ENCODE data around the gene CCDC93. TPM values are rescaled to one million over a fixed set of nuclear protein-coding genes. Genes with fewer than 3 reads are reported as not detected.

CCDC93 gene
- total RNA-seq, 2 experiments from 2014 or later: 22.9 to 25.5 TPM

DNA sequence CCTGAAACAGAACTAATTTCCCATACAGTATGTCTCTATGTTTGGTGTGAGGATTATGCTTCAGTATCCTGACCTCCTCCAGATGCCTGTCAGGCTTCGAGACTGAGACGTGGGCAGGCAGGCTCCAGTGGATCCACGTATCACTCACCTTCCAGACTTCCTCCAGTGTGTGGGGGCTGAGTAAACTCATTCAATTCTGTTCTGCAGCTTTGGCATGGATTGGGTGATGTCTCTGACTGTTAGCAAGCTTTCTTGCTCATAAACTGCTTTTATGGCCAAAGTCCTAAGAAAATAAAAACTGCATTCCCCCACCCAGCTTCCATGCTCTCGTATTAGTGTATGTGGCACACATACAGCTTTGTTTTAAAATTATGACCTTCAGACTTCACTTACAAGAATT, 53.6 kb downstream of the CCDC93 start:
- Mint-ChIP-seq H3K27me3 (no peaks in the 10 kb centered on the region), H3K4me3 (no peak overlapping the region), H3K4me1 (peaks cover 3% of the 10 kb centered on the region), H3K9me3 (no peaks in the 10 kb centered on the region), H3K36me3 (peaks cover 21% of the 10 kb centered on the region), H3K27ac (no peak overlapping the region)
- DNase-seq: no peak

DNA sequence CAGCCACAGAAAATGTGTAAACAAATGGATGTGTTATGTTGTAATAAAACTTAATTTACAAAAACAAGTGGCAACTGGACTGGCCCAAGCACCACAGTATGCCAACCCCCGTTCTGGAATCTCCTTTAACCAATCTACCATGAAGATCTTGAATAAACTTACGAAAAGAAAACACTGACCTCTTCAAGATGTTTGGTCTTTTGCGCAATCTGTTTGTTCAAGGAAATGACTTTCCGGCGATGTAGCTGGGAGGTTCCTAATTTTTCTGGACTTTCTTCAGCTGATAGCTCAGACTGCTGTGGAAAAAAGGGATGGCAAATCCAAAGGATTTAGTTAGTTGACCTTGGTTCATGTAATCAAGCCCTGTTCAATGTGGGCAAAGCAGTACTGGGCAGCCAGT, 55.7 kb downstream of the CCDC93 start:
- Mint-ChIP-seq H3K36me3 (peaks cover 28% of the 10 kb centered on the region), H3K9me3 (no peaks in the 10 kb centered on the region), H3K27me3 (no peaks in the 10 kb centered on the region), H3K4me1 (peaks cover 3% of the 10 kb centered on the region), H3K27ac (no peak overlapping the region), H3K4me3 (no peak overlapping the region)
- DNase-seq: no peak

DNA sequence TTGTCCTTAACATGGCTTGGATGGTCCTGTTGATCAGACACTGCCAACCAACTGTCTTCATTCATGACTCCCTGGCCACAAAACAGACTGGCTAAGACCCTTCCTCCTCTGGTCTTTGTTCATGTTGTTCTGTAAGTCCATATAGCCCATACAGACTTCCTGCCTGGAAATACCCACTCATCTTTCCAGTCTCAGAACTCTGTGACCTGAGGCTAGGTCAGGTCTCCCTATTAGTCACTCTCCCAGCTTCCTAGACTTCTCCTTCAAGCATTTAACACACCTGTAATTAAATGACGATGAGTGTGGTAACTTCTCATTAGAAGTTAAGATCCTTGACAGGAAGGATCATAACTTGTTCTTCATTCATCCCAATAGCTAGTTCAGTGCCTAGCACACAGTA, 56.3 kb downstream of the CCDC93 start:
- H3K27me3 Mint-ChIP-seq: no peaks in the 10 kb centered on the region
- H3K36me3 Mint-ChIP-seq: peaks cover 28% of the 10 kb centered on the region
- DNase-seq: no peak
- no peak overlapping the region for H3K4me3 Mint-ChIP-seq
- H3K9me3 Mint-ChIP-seq: no peaks in the 10 kb centered on the region
- peaks cover 3% of the 10 kb centered on the region for H3K4me1 Mint-ChIP-seq
- H3K27ac Mint-ChIP-seq: no peak overlapping the region

DNA sequence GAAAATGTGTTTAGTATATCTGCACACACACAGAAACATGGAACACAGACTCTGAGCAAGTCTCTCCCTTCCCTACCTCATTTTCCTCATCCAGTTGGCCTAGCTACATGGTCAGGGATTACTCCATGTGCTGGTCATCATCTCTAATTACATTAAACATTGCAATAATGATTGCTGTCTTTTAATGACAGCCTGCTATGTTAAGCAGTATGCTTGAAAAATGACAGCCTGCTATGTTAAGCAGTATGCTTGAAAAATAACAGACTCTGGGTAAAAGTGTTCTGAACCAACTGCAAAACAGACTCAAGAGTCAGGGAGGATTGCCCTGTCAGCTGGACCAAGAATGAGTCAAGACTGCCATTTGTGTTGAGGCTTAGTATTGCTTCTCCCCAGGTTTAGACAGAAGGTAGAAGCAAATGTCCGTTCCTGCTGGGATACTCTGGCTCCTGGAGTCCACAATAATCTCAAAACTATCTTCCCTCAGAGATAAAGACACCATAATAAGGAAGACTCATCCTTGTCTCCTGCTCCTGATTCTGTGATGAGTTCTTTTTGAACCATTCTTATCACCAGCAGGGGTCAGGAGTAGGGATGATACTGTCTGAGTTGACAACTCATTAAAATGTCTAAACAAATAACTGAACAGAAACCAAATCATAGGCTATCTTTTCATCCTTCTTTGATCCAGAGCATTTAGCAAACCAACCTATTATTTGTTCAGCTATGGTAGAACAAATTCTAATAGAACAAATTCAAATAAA, 57.7 kb downstream of the CCDC93 start:
- Mint-ChIP-seq H3K9me3 (no peaks in the 10 kb centered on the region), H3K4me1 (peaks cover 3% of the 10 kb centered on the region), H3K27ac (no peak overlapping the region), H3K36me3 (peaks cover 30% of the 10 kb centered on the region), H3K27me3 (no peaks in the 10 kb centered on the region), H3K4me3 (no peak overlapping the region)
- no peak for DNase-seq

DNA sequence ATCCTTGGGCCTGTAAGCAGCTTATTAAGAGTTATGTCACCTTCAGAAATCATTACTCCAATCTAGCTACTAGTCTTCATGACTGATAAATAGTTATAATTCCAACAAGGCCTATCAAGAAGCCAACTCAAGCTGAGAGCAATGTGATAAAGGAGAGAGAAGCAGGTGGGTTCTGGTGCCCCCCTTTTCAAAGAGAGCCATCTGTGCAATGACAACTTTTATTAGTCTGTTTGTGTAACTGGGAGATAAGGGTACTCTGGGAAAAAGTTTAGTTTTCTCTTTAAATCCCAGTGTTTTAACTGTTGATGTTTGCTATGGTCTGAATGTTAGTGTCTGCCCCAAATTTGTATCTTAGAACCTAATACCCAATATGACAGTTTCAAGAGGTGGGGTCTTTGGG, 60.6 kb downstream of the CCDC93 start:
- peaks cover 30% of the 10 kb centered on the region for H3K36me3 Mint-ChIP-seq

DNA sequence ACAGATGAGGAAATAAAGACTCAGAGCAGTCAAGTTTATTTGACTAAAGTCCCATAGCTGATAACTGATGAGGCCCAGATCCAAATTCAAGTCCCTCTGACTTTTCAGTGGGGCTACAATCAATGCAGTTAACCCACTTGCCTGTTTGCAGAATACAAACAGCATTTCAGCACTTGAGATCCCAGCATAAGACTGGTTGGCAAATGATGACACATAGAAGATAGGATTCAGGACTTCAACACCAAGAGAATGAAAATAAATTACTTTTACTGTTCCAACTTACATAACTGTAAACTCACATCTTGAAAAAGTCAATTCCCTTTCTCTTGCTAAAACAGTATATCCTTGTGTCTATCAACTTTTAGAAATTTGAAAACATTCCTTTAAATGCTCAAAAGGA, 61.2 kb downstream of the CCDC93 start:
- no peak overlapping the region for H3K4me3 Mint-ChIP-seq
- no peaks in the 10 kb centered on the region for H3K27me3 Mint-ChIP-seq
- peaks cover 3% of the 10 kb centered on the region for H3K4me1 Mint-ChIP-seq
- H3K36me3 Mint-ChIP-seq: peaks cover 30% of the 10 kb centered on the region
- H3K9me3 Mint-ChIP-seq: no peaks in the 10 kb centered on the region
- no peak overlapping the region for H3K27ac Mint-ChIP-seq
- DNase-seq: no peak

More for the DNA sequence above, 60.6 kb downstream of the CCDC93 start:
- no peak overlapping the region for H3K27ac Mint-ChIP-seq
- no peak overlapping the region for H3K4me3 Mint-ChIP-seq
- DNase-seq: no peak
- H3K27me3 Mint-ChIP-seq: no peaks in the 10 kb centered on the region
- H3K4me1 Mint-ChIP-seq: peaks cover 3% of the 10 kb centered on the region
- H3K9me3 Mint-ChIP-seq: no peaks in the 10 kb centered on the region

DNA sequence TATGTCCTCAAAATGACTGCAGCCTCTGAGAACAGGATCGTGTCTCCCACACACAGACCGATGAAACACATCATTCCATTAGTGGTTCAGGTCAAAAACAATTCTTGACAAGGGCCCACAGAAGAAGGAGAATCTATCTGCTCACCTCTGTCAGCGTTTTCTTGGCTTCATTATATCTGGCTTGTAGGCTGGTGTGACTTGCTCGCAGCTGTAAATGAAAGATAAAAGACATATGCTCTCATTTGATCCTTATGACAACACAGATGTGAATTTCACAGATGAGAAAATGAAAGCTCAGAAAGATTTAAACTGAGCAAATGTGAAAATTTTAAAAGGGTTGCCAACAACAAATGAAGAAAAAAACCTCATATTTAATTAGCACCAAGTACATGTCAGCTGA, 61.6 kb downstream of the CCDC93 start:
- H3K4me3 Mint-ChIP-seq: no peak overlapping the region
- no peak for DNase-seq
- no peaks in the 10 kb centered on the region for H3K9me3 Mint-ChIP-seq
- H3K27me3 Mint-ChIP-seq: no peaks in the 10 kb centered on the region
- peaks cover 25% of the 10 kb centered on the region for H3K36me3 Mint-ChIP-seq
- peaks cover 2% of the 10 kb centered on the region for H3K4me1 Mint-ChIP-seq
- H3K27ac Mint-ChIP-seq: no peak overlapping the region

DNA sequence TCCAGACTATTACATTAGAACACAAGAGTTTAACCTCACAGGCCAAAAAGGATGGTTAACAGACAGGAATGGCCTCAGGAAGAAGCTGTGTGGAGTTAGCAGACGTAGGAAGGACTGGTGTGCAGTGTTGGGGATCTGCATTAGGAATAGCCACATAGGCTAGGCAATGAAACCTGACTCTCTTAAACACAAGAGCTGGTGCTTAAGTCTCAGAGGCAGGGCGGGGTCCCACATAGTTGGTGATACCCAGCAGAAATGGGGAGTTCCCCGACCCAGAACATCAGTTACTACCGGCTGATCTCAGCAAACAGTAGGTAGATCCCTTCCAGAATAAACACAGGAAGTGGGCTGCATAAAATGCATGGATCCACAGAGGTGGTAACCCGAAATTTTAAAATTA, 64.1 kb downstream of the CCDC93 start:
- H3K36me3 Mint-ChIP-seq: peaks cover 25% of the 10 kb centered on the region
- H3K4me3 Mint-ChIP-seq: no peak overlapping the region
- H3K4me1 Mint-ChIP-seq: no peaks in the 10 kb centered on the region
- DNase-seq: no peak
- no peaks in the 10 kb centered on the region for H3K9me3 Mint-ChIP-seq
- H3K27ac Mint-ChIP-seq: no peak overlapping the region
- H3K27me3 Mint-ChIP-seq: no peaks in the 10 kb centered on the region

DNA sequence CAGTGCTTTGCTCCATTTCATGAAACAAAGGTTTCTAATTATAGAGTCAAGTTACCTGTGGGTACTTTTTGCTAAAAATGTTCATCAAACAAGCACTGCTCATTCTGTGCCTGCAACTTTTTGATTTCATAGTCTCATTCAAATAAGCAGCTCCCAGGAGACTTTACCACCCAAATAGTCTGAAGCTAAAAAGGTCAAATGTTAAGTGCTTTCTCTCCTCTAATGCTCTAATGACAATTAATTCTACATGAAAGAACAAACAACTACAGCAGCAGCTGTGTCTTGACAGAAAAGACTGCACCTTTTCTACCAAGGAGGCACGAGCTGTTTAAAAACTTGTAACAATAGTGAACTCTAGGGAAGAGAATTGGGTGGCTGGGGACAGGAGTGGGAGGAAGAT, 65.3 kb downstream of the CCDC93 start:
- H3K9me3 Mint-ChIP-seq: no peaks in the 10 kb centered on the region
- no peaks in the 10 kb centered on the region for H3K27me3 Mint-ChIP-seq
- no peak overlapping the region for H3K27ac Mint-ChIP-seq
- no peak overlapping the region for H3K4me3 Mint-ChIP-seq
- no peaks in the 10 kb centered on the region for H3K4me1 Mint-ChIP-seq
- no peak for DNase-seq
- peaks cover 26% of the 10 kb centered on the region for H3K36me3 Mint-ChIP-seq

DNA sequence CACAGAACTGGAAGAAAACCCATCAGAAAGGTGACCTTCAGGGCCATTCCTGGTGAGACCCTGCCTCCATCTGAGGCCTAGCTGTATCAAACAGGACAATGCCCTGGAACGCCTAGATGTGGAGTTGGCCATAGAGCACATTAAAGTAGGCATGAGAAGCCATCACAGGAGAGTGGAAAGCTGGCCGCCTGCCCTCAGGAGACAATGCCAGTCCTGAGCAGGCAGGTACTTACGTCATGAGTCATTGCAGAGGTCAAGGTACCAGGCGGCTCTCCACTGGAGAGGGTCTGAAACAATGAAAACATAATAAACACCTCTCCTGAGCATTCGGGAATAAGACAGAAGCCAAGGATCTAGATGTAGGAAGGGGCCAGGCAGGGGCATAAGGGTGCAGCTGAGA, 68.6 kb downstream of the CCDC93 start:
- Mint-ChIP-seq H3K9me3 (no peaks in the 10 kb centered on the region), H3K4me1 (no peaks in the 10 kb centered on the region), H3K36me3 (peaks cover 33% of the 10 kb centered on the region), H3K27me3 (no peaks in the 10 kb centered on the region), H3K4me3 (no peak overlapping the region), H3K27ac (no peak overlapping the region)
- no peak for DNase-seq

DNA sequence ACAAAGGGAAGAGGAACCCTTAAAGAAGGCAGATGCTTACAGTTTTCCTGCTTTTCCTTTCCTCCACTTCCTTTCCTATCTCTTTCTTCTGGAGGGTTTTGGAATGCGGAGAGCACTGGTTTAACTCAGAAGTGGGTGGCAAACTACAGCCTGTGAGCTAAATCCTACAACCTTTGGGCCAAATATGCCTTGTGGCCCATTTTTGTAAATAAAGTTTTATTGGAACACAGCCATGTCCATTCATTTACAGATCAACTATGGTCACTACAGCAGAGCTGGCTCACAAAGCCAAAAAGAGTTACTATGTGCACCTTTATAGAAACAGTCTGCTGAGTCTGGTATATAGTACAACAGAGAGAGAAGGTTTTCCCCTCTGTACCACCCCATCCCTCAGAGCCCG, 69.1 kb downstream of the CCDC93 start:
- Mint-ChIP-seq H3K4me3 (no peak overlapping the region), H3K27me3 (no peaks in the 10 kb centered on the region), H3K4me1 (no peaks in the 10 kb centered on the region), H3K36me3 (peaks cover 37% of the 10 kb centered on the region), H3K27ac (no peak overlapping the region), H3K9me3 (no peaks in the 10 kb centered on the region)
- DNase-seq: no peak

DNA sequence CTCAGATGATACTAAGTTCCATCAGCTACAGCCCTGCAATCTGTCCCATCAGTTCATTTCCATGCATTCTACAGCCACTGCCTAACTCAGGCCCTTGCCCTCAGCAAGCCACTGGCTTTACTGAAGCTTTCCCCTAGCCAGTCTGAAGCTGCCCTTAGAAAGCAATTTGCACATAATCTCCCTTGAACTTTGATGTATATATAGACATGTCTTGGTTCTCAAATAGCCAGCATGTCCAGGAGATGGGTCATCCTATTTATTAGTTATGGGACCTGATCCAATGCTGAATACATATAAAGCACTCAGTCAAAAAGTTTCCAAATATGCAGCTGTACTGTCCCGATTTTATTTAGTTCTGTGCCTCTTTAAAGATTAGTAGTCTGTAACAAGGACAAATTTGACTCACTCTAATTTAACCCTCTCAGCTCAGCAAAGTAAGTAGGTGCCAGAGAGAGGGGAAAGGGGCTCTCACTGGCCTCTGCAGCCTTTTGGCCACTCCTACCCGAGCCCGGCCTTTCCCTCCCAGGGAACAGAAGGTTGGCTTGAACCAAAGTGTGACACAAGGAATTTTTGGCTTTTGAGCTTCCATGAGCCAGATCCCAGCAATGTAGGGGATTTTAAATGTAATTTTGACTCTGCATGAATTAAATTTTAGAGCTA, 70.7 kb downstream of the CCDC93 start:
- Mint-ChIP-seq H3K4me1 (no peaks in the 10 kb centered on the region), H3K9me3 (no peaks in the 10 kb centered on the region), H3K27me3 (no peaks in the 10 kb centered on the region), H3K27ac (no peak overlapping the region), H3K36me3 (peaks cover 42% of the 10 kb centered on the region), H3K4me3 (no peak overlapping the region)
- no peak for DNase-seq

DNA sequence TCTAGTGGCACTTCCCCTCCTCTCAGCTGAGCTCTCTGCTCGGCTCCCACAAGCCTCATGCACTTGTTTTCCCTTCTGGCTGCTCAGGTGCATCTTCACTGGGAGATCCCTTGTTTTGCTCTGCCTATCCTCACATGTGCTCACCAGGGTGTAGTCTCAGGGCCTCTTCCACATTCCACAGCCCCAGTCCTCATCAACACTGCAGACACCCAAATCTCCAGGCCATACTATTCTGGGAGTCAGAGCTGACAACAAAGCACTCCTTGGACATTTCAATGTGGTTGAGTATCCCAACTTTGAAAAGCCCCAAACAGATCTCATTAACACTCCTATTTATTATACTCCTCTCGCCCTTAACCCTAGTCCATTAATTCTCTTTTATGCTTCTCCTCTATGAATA, 71.3 kb downstream of the CCDC93 start:
- H3K4me3 Mint-ChIP-seq: no peak overlapping the region
- no peak overlapping the region for H3K27ac Mint-ChIP-seq
- H3K4me1 Mint-ChIP-seq: no peaks in the 10 kb centered on the region
- no peaks in the 10 kb centered on the region for H3K9me3 Mint-ChIP-seq
- no peak for DNase-seq
- peaks cover 38% of the 10 kb centered on the region for H3K36me3 Mint-ChIP-seq
- no peaks in the 10 kb centered on the region for H3K27me3 Mint-ChIP-seq

DNA sequence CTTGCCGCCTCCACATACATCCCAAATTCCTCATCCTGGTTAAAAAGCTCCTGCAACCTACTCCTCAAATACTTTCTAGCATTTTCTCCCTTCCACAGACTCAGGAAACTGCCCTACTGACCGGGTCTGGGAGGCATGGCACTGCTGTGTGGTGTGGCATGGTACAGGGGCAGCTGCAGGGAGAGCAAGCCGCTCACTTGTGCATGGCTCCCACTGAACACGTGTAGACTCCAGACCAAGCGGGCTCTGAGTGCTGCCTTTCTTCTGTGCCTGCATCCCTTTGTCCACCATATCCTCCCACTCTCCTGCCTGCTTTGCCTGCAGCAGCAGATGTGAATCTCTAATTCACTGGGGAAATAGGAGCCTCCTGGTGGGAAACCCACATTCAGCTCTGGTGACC, 72.2 kb downstream of the CCDC93 start:
- DNase-seq: no peak
- no peaks in the 10 kb centered on the region for H3K9me3 Mint-ChIP-seq
- H3K36me3 Mint-ChIP-seq: peaks cover 37% of the 10 kb centered on the region
- no peaks in the 10 kb centered on the region for H3K27me3 Mint-ChIP-seq
- no peak overlapping the region for H3K4me3 Mint-ChIP-seq
- H3K4me1 Mint-ChIP-seq: no peaks in the 10 kb centered on the region
- no peak overlapping the region for H3K27ac Mint-ChIP-seq

DNA sequence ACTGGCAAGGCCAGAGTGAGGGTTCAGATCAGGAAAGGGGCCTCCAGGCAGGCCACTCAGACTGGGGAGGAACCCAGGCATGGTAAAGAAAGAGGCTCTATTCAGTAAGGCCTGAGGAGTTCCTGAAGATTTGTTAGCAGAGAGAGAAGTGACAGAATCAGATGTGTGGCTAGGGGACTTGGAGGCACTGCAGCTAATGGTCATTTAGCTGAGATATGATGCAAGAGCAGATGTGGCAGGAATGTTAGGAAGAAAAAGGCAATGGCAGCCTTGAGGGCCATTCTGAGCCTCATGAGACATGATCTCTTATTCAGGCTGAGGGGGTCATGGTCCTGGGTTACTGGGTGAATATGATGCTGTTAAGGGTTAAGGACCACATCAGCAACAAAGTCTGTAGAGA, 73.4 kb downstream of the CCDC93 start:
- no peaks in the 10 kb centered on the region for H3K9me3 Mint-ChIP-seq
- H3K27me3 Mint-ChIP-seq: no peaks in the 10 kb centered on the region
- H3K27ac Mint-ChIP-seq: no peak overlapping the region
- H3K4me3 Mint-ChIP-seq: no peak overlapping the region
- H3K36me3 Mint-ChIP-seq: peaks cover 40% of the 10 kb centered on the region
- H3K4me1 Mint-ChIP-seq: no peaks in the 10 kb centered on the region
- DNase-seq: no peak

DNA sequence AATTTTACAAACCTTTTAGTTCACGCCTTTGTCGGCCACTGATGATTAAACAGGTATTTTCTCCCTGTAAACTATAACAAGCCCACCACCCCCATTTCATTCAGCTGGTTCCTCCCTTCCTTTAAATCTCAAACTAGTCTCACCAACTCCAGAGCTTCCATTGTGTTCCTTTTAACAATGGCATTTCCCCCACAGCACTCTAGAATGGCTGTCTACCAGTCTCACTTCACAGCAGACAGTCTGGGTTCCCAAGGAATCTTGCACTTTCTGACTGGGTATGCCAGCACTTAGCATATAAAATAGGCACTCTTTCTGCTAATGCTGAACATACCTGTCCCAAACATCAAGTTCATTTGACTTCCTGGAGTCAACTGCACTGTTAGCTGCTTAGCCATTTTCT, 75.3 kb downstream of the CCDC93 start:
- no peak overlapping the region for H3K4me3 Mint-ChIP-seq

More for the DNA sequence above, 75.3 kb downstream of the CCDC93 start:
- DNase-seq: no peak
- Mint-ChIP-seq H3K36me3 (peaks cover 45% of the 10 kb centered on the region), H3K27ac (no peak overlapping the region), H3K27me3 (no peaks in the 10 kb centered on the region), H3K9me3 (no peaks in the 10 kb centered on the region), H3K4me1 (no peaks in the 10 kb centered on the region)

Data from activated naive CD8-positive, alpha-beta T cell treated with anti-CD3 and anti-CD28 coated beads for 36 hours (primary cell).